Measurements from ENCODE around the gene HYLS1.

GRCh38 chr11:125939081-125939521, 51.6 kb downstream of the HYLS1 start:
- TF ChIP-seq, protein P1, sequence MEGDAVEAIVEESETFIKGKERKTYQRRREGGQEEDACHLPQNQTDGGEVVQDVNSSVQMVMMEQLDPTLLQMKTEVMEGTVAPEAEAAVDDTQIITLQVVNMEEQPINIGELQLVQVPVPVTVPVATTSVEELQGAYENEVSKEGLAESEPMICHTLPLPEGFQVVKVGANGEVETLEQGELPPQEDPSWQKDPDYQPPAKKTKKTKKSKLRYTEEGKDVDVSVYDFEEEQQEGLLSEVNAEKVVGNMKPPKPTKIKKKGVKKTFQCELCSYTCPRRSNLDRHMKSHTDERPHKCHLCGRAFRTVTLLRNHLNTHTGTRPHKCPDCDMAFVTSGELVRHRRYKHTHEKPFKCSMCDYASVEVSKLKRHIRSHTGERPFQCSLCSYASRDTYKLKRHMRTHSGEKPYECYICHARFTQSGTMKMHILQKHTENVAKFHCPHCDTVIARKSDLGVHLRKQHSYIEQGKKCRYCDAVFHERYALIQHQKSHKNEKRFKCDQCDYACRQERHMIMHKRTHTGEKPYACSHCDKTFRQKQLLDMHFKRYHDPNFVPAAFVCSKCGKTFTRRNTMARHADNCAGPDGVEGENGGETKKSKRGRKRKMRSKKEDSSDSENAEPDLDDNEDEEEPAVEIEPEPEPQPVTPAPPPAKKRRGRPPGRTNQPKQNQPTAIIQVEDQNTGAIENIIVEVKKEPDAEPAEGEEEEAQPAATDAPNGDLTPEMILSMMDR (IDR thresholded peaks at IDR 0.05): no peak
- TF ChIP-seq ZFX (IDR thresholded peaks at IDR 0.05; ENCODE audit: borderline replicate concordance): no peak

All from 22Rv1 (cell line).